SJSA1 (cell line): Measurements from ENCODE around the gene SH3BP1. TPM values are rescaled to one million over a fixed set of nuclear protein-coding genes. Genes with fewer than 3 reads are reported as not detected.
"Not testable (repeated sequence)": the region's sequence is repeated elsewhere in the genome, so short reads cannot be mapped to it uniquely, and the experiment has no call there.

Source experiments
- DNase-seq, 2 experiments: peaks; one replicate each; pipeline ENCODE4 v3.0.0-alpha.2; 2015 to 2020; ENCODE audit warnings: low spot score in 2 of 2, low read depth in 1 of 2
- H3K27ac ChIP-seq: fragments of 250-450 bp; sonication (Bioruptor Pico); 2 replicates; pipeline ENCODE4 v1.5.1; 2020; ENCODE audit warnings: mild to moderate bottlenecking, moderate library complexity
- H3K27me3 ChIP-seq: fragments of 250-450 bp; sonication (Bioruptor Pico); replicated peaks from 2 replicates; pipeline ENCODE4 v1.5.1; 2020; ENCODE audit warnings: mild to moderate bottlenecking, moderate library complexity
- H3K36me3 ChIP-seq: fragments of 250-450 bp; sonication (Bioruptor Pico); 2 replicates; pipeline ENCODE4 v1.5.1; 2020; ENCODE audit warnings: mild to moderate bottlenecking
- H3K4me1 ChIP-seq: fragments of 250-450 bp; sonication (Bioruptor Pico); replicated peaks from 2 replicates; pipeline ENCODE4 v1.6.1; 2021; ENCODE audit warnings: mild to moderate bottlenecking
- H3K4me3 ChIP-seq: fragments of 250-450 bp; sonication (Bioruptor Pico); 2 replicates; pipeline ENCODE4 v1.5.1; 2020; ENCODE audit warnings: mild to moderate bottlenecking
- H3K9me3 ChIP-seq: fragments of 250-450 bp; sonication (Bioruptor Pico); replicated peaks from 2 replicates; pipeline ENCODE4 v1.5.1; 2020; ENCODE audit warnings: mild to moderate bottlenecking
- total RNA-seq: library from RNA; depleted of rRNA; stranded (reverse); fragments of >200 nt; shearing (Covaris generic); gene quantifications from 2 replicates; pipeline ENCODE4 v1.2.3, GENCODE V29; 2014

Gene SH3BP1
- total RNA-seq, 1 experiment from 2014 or later, result 13.6 TPM

GRCh38 chr22:37647928-37648327 is 8.5 kb downstream of the SH3BP1 start:
- Histone ChIP-seq H3K4me1 (no peaks in the 10 kb centered on the region), H3K27ac (no peak overlapping the region), H3K36me3 (peaks cover 38% of the 10 kb centered on the region), H3K4me3 (no peak overlapping the region), H3K9me3 (no peaks in the 10 kb centered on the region), H3K27me3 (no peaks in the 10 kb centered on the region)
- no peak for DNase-seq

- no peak for DNase-seq
- Histone ChIP-seq H3K4me1 (no peaks in the 10 kb centered on the region), H3K27ac (no peak overlapping the region), H3K4me3 (no peak overlapping the region), H3K27me3 (no peaks in the 10 kb centered on the region), H3K9me3 (no peaks in the 10 kb centered on the region), H3K36me3 (peaks cover 29% of the 10 kb centered on the region)
Observed at GRCh38 chr22:37650463-37651136, 11.1 kb downstream of the SH3BP1 start.

- Histone ChIP-seq H3K27me3 (no peaks in the 10 kb centered on the region), H3K36me3 (peaks cover 20% of the 10 kb centered on the region), H3K4me3 (no peak overlapping the region), H3K27ac (no peak overlapping the region), H3K4me1 (peaks cover 13% of the 10 kb centered on the region), H3K9me3 (no peaks in the 10 kb centered on the region)
- no peak for DNase-seq
Observed at GRCh38 chr22:37654563-37655251, 15.2 kb downstream of the SH3BP1 start.

GRCh38 chr22:37655252-37655563 is 15.7 kb downstream of the SH3BP1 start:
- no peaks in the 10 kb centered on the region for H3K9me3 ChIP-seq
- peaks cover 18% of the 10 kb centered on the region for H3K4me1 ChIP-seq
- H3K27me3 ChIP-seq, result no peaks in the 10 kb centered on the region
- peaks cover 15% of the 10 kb centered on the region for H3K36me3 ChIP-seq
- H3K27ac ChIP-seq, result no peak overlapping the region
- no peak for DNase-seq
- no peak overlapping the region for H3K4me3 ChIP-seq

- peaks cover 32% of the 10 kb centered on the region for H3K4me1 ChIP-seq
- DNase-seq, H3K27ac ChIP-seq, H3K9me3 ChIP-seq, H3K4me3 ChIP-seq, H3K27me3 ChIP-seq: not testable (repeated sequence)
- peaks cover 14% of the 10 kb centered on the region for H3K36me3 ChIP-seq
Observed at GRCh38 chr22:37656583-37656982, 17.1 kb downstream of the SH3BP1 start.

GRCh38 chr22:37657590-37658132 is 18.2 kb downstream of the SH3BP1 start:
- Histone ChIP-seq H3K27me3 (no peaks in the 10 kb centered on the region), H3K4me3 (peak overlapping the region; percentile 93), H3K27ac (peak overlapping the region; percentile 6; the same call in 1 of the 2 replicates), H3K36me3 (peaks cover 18% of the 10 kb centered on the region), H3K4me1 (peaks cover 39% of the 10 kb centered on the region), H3K9me3 (no peaks in the 10 kb centered on the region)
- no peak for DNase-seq

- Histone ChIP-seq H3K27me3 (no peaks in the 10 kb centered on the region), H3K4me1 (peaks cover 39% of the 10 kb centered on the region), H3K9me3 (no peaks in the 10 kb centered on the region), H3K36me3 (peaks cover 14% of the 10 kb centered on the region), H3K27ac (peak within 1 kb of the TSS; percentile 6; the same call in 1 of the 2 replicates), H3K4me3 (peak within 1 kb of the TSS; percentile 93)
- peak; percentile 99 to 100 for DNase-seq
Observed at GRCh38 chr22:37658133-37659065, 18.9 kb downstream of the SH3BP1 start, which contains the start of gene PDXP. Gene PDXP, plus strand, starts transcription at chr22:37658723. Its CDS starts 60 bp downstream, at chr22:37658783.

GRCh38 chr22:37659066-37659896 is 19.8 kb downstream of the SH3BP1 start:
- Histone ChIP-seq H3K4me3 (peak overlapping the region; percentile 93), H3K4me1 (peaks cover 39% of the 10 kb centered on the region), H3K27me3 (no peaks in the 10 kb centered on the region), H3K36me3 (peaks cover 13% of the 10 kb centered on the region), H3K27ac (no peak overlapping the region), H3K9me3 (no peaks in the 10 kb centered on the region)
- no peak for DNase-seq

GRCh38 chr22:37659897-37660708 is 20.6 kb downstream of the SH3BP1 start:
- Histone ChIP-seq H3K4me1 (peaks cover 39% of the 10 kb centered on the region), H3K27me3 (no peaks in the 10 kb centered on the region), H3K4me3 (peak overlapping the region; percentile 93), H3K9me3 (no peaks in the 10 kb centered on the region), H3K27ac (no peak overlapping the region), H3K36me3 (peaks cover 17% of the 10 kb centered on the region)
- DNase-seq, result no peak

GRCh38 chr22:37660709-37661045 is 21.2 kb downstream of the SH3BP1 start:
- Histone ChIP-seq H3K36me3 (peaks cover 23% of the 10 kb centered on the region), H3K9me3 (no peaks in the 10 kb centered on the region), H3K27me3 (no peaks in the 10 kb centered on the region), H3K27ac (peak overlapping the region; percentile 64; the same call in 1 of the 2 replicates), H3K4me3 (no peak overlapping the region), H3K4me1 (peaks cover 39% of the 10 kb centered on the region)
- DNase-seq, result no peak

- peak overlapping the region; percentile 64 for H3K27ac ChIP-seq
- H3K4me3 ChIP-seq, result no peak overlapping the region
- DNase-seq, result peak; percentile 81 to 90
- no peaks in the 10 kb centered on the region for H3K9me3 ChIP-seq
- no peaks in the 10 kb centered on the region for H3K27me3 ChIP-seq
- H3K4me1 ChIP-seq, result peaks cover 39% of the 10 kb centered on the region
- peaks cover 30% of the 10 kb centered on the region for H3K36me3 ChIP-seq
Observed at GRCh38 chr22:37661160-37661924, 21.9 kb downstream of the SH3BP1 start.

- no peak overlapping the region for H3K4me3 ChIP-seq
- no peak overlapping the region for H3K27ac ChIP-seq
- no peaks in the 10 kb centered on the region for H3K9me3 ChIP-seq
- no peak for DNase-seq
- peaks cover 37% of the 10 kb centered on the region for H3K36me3 ChIP-seq
- no peaks in the 10 kb centered on the region for H3K27me3 ChIP-seq
- peaks cover 39% of the 10 kb centered on the region for H3K4me1 ChIP-seq
Observed at GRCh38 chr22:37662039-37662438, 22.6 kb downstream of the SH3BP1 start.
